ENCODE measurements around the gene LCN6.
"Not testable (repeated sequence)": the region's sequence is repeated elsewhere in the genome, so short reads cannot be mapped to it uniquely, and the experiment has no call there.

The LCN6 gene, protein sequence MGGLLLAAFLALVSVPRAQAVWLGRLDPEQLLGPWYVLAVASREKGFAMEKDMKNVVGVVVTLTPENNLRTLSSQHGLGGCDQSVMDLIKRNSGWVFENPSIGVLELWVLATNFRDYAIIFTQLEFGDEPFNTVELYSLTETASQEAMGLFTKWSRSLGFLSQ

DNA sequence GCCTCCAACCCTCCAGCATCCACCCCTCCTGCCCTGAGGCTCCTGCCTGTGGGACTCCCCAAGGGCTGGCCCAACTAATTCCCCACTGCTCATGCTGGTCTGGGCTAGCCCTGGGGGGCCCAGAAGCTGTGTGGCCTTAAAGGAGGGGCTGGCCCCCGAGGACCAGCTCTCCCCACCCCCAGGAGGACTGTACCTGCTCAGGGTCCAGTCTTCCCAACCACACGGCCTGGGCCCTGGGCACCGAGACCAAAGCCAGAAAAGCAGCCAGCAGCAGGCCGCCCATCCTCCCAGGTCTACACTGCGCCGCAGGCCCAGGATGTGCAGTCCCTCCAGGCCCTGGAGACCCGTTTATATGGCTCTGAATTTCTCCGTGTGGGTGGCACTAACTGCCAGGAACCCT is at the start of gene LCN6:
LCN6 (minus strand) TSS at position 325 of the 400 bp plus-strand sequence; CDS start at position 283, 42 bp downstream.
- DNase-seq (no peak), ATAC-seq (no peak)

DNA sequence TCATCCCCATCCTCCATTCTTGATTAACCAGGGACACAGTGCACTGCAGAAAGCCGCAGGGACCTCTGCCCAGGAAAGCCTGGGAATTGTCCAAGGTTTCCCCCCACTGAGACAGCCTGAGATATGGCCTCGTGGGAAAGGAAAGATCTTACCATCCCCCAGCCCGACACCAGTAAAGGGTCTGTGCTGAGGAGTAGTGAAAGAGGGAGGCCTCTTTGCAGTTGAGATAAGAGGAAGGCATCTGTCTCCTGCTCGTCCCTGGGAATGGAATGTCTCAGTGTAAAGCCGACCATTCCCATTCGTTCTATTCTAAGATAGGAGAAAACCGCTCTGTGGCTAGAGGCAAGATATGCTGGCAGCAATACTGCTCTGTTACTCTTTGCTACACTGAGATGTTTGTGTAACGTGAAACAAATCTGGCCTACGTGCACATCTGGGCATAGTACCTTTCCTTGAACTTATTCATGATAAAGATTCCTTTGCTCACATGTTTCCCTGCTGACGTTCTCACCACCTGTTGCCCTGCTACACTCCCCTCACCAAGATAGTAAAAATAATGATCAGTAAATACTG is 48.5 kb upstream of the LCN6 start:
- not testable (repeated sequence) for ATAC-seq, DNase-seq

DNA sequence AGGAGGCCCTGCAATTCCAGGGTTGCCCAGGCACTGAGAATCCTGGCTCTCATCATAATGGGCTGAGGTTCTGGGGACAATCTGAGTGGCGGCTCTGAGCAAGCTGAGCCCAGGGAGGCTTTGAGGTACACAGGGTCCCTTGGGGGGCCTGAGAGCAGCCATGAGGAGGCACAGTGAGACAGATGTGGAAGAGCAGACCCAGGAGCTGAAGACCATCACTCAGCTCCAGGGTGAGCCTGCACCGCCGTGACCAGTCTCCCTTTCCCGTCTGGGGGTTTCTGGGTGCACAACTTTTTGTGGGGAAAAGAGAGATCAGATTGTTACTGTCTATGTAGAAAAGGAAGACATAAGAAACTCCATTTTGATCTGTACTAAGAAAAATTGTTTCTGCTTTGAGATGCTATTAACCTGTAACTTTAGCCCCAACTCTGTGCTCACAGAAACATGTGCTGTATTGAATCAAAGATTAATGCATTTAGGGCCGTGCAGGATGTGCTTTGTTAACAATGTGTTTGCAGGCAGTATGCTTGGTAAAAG is 48.0 kb upstream of the LCN6 start, which contains the start of gene CCDC183:
CCDC183 (plus strand) TSS at position 101 of the 537 bp plus-strand sequence; CDS start at position 161, 60 bp downstream.
- ATAC-seq = no peak
- DNase-seq = no peak

DNA sequence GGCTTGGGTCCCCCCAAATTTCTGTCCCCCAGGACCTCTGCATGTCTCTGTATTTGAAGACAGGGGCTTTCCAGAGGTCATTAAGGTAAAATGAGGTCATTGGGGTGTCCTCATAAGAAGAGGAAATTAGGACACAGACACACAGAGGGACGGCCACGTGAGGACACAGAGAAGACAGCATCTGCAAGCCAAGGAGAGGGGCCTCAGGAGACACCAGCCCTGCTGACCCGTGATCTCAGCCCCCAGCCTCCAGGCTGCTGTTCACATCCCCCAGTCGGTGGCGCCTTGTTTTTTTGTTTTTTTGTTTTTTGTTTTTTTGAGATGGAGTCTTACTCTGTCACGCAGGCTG is 46.6 kb upstream of the LCN6 start:
- ATAC-seq (no peak), DNase-seq (no peak)

DNA sequence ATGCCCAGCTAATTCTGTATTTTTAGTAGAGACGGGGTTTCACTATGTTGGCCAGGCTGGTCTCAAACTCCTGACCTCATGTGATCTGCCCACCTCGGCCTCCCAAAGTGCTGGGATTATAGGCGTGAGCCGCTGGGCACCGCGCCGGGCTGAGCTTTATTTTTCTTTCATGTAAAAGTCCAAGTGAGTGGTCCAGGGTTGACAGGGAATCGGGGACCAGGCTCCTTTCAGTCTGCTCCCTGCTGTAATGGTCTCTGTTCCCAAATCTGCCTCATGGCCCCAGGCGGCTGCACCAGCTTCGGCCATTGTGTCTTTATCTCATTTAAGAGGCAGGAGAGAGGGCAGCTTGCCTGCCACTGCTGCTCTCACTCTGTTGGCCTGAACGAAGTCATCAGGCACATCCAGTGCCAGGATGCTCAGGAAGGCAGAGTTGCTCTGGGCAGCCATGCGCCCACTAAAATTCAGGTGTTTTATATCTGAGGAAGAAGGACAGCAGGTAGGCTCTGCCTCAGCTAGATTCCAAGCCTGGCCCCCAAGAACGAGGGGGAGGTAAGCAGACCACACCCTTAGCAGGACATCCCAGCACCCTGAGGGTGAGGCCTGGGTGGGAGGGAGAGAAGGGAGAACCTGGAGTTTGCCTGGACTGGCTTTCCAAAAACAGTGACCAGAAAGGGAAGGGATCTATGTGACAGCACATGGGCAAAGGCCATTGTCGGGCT is 46.1 kb upstream of the LCN6 start:
- DNase-seq (no peak), ATAC-seq (no peak)

DNA sequence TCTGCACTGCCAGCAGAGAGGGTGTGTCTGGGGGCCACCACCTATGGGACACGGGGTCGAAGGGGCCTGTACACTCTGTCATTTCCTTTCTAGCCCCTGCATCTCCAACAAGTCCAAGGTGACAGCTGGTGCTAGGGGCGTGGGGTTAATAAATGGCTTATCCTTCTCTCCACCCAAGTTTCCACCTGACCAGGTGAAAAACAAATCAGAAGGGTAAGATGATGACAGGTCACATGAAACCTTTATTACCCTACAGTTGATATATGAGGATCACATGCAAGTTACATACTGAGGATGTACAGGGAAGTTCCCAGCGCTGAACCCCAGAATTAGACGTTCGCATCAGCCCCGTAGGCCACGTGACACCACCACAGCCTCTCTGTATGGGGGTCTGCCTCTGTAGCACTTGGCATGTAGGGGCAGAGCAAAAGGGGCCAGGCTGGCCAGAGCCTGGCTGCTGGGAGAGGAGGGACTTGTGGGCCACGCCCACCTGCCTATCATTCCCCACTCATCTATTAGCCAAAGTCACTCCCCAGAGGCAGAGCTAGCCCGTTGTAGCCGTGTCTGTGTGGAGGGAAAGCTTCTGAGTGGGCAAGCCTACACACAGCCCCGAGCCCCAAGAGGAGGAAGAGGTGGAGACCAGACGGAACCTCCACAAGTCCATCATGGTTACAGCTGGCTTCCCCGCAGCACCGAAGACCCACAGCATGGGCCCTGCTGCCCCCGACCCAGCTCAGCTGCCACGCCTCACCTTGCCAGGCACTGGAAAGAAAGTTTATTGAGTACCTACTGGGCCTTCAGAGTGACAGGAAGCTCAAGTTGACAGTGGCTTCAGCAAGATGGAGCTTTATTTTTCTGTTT is 45.0 kb upstream of the LCN6 start:
- no peak for ATAC-seq
- no peak for DNase-seq

DNA sequence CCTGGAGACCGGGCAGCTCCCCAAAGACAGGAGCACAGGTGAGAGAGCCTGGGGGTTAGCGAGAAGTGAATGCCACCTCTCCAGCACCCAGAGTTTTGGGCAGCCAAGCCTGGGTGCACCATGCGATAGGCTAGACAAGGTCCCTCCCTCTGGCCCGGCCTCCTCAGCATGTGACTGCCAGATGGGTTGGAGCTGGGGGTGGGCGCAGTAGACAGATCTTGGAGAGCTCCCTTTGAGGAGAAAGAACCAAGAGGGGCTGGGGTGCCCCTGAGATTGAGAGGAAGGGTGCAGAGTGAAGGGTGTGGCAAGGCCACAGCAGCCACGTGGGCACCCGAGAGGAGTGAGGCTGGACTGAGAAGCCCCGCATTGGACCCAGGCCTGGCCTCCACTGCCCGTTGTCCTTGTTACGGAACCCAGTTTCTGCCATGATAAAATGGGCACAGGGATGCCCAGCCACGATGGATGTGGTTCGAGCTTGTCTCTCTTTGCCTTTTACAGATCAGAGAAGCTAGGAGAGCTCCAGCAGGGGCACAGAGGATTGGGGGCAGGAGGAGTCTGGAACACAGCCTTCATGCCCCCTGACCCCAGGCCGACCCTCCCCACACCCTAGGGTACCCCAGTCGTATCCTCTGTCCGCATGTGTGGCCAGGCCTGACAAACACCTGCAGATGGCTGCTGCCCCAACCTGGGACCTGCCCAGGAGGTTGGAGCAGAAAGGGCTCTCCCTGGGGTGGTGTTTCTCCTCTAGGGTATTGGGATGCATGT is 44.2 kb upstream of the LCN6 start:
- DNase-seq (no peak), ATAC-seq (no peak)

DNA sequence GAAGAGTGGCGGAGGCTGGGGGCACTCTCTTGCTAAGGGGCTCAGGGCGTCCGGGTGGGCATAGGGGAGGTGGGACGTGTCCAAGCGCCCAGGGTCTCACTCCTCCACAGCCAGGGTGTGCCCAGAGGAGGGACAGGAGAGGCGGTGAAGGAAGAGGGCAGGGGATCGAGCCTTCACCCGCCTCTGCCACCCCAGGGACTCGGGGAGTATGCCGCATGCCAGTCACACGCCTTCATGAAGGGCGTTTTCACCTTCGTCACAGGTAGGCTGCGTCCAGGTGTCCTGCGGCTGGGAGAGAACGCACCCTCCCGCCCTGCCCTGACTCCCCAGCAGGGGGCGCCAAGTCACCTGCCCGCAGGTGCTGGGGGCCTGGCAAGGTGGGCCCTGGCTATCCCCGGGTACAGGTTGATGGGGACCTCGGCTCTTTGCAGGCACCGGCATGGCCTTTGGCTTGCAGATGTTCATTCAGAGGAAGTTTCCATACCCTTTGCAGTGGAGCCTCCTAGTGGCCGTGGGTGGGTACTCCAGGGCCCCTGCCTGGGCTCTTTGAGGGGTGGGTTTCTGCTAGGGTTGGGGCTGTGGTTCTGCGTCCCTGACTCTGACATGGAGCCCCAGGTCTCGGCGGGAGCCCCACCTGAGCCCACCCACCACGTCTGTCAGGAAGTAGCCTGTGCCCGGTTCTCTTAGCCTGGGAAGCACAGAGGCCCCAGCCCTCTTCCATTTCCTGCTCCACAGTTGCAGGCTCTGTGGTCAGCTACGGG is 43.4 kb upstream of the LCN6 start:
- ATAC-seq (peak; percentile 0), DNase-seq (peak; percentile 73)

DNA sequence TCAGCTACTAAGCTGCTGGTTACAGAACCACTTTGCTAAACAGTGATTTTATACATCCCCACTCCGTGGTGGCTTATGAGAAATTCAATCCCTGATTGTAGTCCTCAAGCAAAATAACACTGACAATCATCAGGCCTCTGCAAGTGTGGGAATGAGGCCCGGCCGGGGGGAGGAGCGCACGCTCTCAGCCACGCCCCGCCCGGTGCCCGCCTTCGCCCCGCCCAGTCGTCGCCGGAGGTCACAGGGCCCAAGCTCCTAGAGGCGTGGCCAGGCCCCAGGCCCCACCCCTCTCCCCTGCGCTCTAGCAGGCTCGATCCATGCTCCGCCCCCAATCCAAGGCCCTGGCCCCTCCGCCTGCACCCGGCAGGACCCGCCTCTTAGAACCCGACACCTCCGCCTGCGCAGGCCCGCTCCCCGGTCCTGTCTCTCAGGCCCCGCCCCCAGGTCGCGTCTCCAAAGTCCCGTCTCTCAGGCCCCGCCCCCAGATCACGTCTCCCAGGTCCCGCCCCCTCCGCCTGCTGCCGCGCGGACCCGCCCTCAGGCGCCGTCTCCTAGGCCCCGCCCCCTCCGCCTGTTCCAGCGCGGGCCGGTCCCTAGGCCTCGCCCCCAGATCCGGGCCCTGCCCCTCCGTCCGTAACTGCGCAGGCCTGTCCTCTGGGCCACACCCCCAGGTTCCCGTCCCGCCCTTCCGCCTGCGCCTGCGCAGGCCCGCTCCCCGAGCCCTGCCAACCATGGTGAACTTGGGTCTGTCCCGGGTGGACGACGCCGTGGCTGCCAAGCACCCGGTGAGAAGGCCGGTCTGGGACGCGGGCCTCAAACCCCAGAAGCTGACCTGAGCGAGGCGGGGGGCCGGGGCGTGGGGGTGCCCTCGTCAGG is 42.6 kb upstream of the LCN6 start, which contains the start of gene TMEM141:
TMEM141 (plus strand) TSS at position 705 of the 876 bp plus-strand sequence; CDS start at position 732, 27 bp downstream.
- peak; percentile 95 for ATAC-seq
- peak; percentile 100 for DNase-seq

DNA sequence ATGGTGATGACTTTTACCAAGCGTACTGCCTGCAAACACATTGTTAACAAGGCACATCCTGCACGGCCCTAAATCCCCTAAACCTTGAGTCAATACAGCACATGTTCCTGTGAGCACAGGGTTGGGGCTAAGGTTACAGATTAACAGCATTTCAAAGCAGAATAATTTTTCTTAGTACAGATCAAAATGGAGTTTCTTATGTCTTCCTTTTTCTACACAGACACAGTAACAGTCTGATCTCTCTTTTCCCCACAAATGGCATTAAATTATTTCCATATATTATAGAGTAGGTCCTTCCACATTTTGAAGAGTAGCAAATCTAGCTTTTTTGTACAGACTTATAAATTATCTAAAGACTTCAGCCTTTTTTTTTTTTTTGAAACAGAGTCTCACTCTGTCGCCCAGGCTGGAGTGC is 41.2 kb upstream of the LCN6 start:
- no peak for DNase-seq
- ATAC-seq = no peak

DNA sequence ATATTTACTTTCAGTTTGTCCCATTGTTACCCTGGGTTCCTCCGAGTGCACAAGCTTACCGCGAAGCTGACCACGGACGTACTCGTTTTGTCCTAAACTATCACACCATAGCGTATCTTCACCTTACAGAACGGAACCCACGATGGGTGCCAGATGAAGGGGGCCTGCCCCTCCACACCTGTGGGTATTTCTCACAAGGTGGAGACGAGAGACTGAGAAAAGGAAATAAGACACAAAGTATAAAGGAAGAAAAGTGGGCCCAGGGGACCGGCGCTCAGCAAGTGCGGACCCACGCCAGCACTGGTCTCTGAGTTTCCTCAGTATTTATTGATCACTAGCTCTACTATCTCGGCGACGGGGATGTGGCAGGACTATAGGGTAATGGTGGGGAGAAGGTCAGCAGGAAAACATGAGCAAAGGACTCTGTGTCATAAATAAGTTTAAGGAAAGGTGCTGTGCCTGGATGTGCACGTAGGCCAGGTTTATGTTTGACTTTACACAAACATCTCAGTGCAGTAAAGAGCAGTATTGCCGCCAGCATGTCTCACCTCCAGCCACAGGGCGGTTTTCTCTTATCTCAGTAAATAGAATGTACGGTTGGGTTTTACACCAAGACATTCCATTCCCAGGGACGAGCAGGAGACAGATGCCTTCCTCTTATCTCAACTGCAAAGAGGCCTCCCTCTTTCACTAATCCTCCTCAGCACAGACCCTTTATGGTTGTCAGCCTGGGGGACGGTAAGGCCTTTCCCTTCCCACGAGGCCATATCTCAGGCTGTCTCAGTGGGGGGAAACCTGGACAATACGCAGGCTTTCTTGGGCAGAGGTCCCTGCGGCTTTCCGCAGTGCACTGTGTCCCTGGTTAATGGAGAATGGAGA is 40.6 kb upstream of the LCN6 start:
- ATAC-seq, DNase-seq: not testable (repeated sequence)

DNA sequence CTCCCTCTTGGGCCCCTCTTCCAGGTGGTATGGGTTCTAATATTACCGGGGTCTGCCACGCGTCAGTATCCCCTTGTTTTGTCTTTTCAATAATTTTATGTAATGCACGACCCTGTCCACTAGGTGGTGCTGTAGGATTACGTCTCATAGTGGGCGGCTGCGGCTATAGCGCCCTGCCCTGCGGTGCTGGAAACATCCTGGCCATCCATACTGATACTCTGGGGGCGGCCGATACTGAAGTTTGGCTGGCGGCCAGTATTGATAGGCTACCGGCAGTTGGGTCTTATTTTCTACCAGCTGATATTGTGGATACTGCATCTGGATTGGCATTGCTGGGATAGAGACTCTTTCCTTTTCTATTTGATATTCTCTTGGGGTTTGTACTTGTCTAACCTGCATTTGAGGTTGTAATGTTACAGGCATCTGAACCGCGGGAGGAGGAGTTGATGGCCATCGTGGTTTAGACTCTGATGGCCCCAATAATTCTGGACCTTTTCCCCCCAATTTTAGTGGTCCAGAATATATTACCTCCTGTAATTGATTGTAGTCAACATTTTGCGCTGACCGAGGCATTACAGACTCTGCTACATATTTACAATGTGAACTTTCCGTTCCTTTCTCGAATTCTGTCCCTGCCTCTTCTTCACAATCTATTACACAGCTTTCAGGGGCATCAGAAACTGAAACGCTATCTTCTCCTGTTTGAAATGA is 39.5 kb upstream of the LCN6 start:
- no peak for ATAC-seq
- peak; percentile 79 for DNase-seq

DNA sequence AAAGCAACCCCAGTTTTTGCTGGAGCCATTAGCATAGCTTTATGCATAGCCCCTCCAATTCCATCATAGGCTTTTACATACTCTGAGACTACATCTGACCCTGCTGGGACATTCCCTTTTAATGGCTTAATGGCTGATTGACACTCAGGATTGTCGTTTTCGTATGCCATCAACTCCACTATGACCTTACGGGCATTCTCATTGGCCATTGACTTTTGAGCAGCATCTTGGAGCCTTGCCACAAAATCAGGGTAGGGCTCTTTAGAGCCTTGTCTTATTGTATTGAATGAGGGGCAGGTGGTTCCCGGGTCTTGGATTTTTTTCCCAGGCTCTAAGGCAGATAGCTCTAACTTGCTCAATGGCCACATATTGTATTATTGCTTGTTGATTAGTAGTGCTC is 38.7 kb upstream of the LCN6 start:
- not testable (repeated sequence) for ATAC-seq, DNase-seq

DNA sequence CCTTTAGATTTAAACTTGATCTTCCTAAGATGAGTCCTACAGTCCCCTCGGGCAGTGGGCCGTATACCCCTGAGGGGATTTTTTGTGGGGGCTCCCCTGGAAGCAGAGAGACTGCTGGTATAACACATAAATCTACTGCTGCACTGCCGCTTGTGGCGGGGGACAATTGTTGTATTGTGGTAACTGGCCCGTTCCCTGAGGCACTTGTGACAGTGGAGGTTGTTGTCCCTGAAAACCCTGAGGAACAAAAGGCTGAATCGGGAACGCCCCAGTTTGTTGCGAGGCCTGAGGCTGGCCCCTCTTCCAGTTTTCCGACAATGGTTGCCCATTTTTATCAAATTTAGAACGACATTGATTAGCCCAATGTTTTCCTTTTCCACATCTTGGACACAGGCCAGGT is 38.1 kb upstream of the LCN6 start:
- ATAC-seq (no peak), DNase-seq (no peak)

DNA sequence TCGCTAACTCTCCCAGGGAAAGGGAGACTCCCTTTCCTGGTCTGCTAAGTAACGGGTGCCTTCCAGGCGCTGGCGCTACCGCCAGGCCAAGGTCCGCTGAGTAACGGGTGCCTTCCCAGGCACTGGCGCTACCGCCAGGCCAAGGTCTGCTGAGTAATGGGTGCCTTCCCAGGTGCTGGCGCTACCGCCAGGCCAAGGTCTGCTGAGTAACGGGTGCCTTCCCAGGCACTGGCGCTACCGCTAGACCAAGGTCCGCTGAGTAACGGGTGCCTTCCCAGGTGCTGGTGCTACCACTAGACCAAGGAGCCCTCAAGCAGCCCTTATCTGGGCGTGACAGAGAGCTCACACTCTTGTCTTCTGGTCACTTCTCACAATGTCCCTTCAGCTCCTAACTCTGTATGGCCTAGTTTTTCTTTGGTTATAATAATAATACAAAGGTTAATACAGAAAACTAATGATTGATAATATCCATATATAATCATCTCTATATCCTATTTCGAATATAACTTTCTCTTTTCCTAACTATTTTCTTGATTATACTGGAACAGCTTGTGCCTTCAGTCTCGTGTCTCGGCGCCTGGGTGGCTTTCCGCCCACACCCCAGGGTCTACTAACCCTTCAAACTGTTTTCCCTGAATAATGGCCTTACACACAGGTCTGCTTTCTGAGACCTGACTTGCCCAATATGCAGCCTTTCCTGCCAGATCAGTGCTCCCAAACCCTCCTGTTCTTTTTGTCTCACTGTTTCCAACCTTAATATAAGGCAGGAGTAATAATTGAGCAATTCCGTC is 37.4 kb upstream of the LCN6 start:
- not testable (repeated sequence) for ATAC-seq

DNA sequence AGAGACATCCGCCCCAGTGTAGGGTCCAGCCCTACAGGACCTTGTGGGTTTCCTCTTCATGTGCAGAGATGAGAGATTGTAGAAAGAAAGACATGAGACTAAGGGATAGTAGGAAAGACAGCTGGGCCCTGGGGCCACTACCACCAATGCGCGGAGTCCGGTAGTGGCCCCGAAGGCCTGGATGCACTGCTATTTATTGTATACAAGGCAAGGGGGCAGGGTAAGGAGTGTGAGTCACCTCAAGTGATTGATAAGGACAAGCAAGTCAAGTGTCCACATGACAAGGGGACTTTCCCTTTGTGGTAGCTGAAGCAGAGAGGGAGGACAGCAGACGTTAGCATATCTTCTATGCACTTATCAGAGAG is 36.7 kb upstream of the LCN6 start:
- DNase-seq (no peak), ATAC-seq (peak; percentile 23)

More for the DNA sequence above, 37.4 kb upstream of the LCN6 start:
- not testable (repeated sequence) for DNase-seq

All from stimulated activated naive CD8-positive, alpha-beta T cell treated with anti-CD3 and anti-CD28 coated beads, Interleukin-15, Interleukin-2, amounts not matched to agents 100 U/mL and 50 U/mL, for 24 hours (primary cell).